ENCODE data around the gene PC.
A peak's percentile ranks its signal among the peaks of the same experiment; 100 is the strongest.
"Not testable (repeated sequence)": the region's sequence is repeated elsewhere in the genome, so short reads cannot be mapped to it uniquely, and the experiment has no call there.

Gene PC

GRCh38 chr11:66978717-66979116 lies 20.5 kb upstream of the PC start:
- DNase-seq (ENCODE audit: low read depth) = no peak

- DNase-seq (ENCODE audit: low read depth) = no peak
Observed at GRCh38 chr11:66978229-66978628, 20.0 kb upstream of the PC start.

GRCh38 chr11:66976925-66977324 lies 18.7 kb upstream of the PC start:
- DNase-seq (ENCODE audit: low read depth) = no peak

- DNase-seq (ENCODE audit: low read depth) = no peak
Observed at GRCh38 chr11:66976028-66976467, 17.9 kb upstream of the PC start.

- no peak for DNase-seq (ENCODE audit: low read depth)
Observed at GRCh38 chr11:66975405-66976027, 17.3 kb upstream of the PC start.

- no peak for DNase-seq (ENCODE audit: low read depth)
Observed at GRCh38 chr11:66974724-66975404, 16.7 kb upstream of the PC start, which contains the start of gene C11orf86. C11orf86 (plus strand) TSS chr11:66975304; CDS start chr11:66975363, 59 bp downstream.

GRCh38 chr11:66973956-66974580 lies 15.9 kb upstream of the PC start:
- no peak for DNase-seq (ENCODE audit: low read depth)

- no peak for DNase-seq (ENCODE audit: low read depth)
Observed at GRCh38 chr11:66971488-66971887, 13.3 kb upstream of the PC start.

GRCh38 chr11:66970807-66971442 lies 12.7 kb upstream of the PC start:
- DNase-seq (ENCODE audit: low read depth) = peak; percentile 100

GRCh38 chr11:66970371-66970806 lies 12.2 kb upstream of the PC start:
- no peak for DNase-seq (ENCODE audit: low read depth)

- DNase-seq (ENCODE audit: low read depth) = peak; percentile 72
Observed at GRCh38 chr11:66969584-66970225, 11.5 kb upstream of the PC start.

- DNase-seq (ENCODE audit: low read depth) = peak; percentile 93
Observed at GRCh38 chr11:66967670-66968425, 9.7 kb upstream of the PC start.

GRCh38 chr11:66966351-66966750 lies 8.2 kb upstream of the PC start:
- no peak for DNase-seq (ENCODE audit: low read depth)

GRCh38 chr11:66964495-66964894 lies 6.3 kb upstream of the PC start:
- no peak for DNase-seq (ENCODE audit: low read depth)

- no peak for DNase-seq (ENCODE audit: low read depth)
Observed at GRCh38 chr11:66962801-66963200, 4.6 kb upstream of the PC start.

GRCh38 chr11:66962247-66962646 lies 4.1 kb upstream of the PC start:
- DNase-seq (ENCODE audit: low read depth) = no peak

- not testable (repeated sequence) for DNase-seq (ENCODE audit: low read depth)
Observed at GRCh38 chr11:66961691-66962213, 3.6 kb upstream of the PC start.

GRCh38 chr11:66958956-66959274 lies 732 bp upstream of the PC start:
- DNase-seq (ENCODE audit: low read depth) = no peak

GRCh38 chr11:66957971-66958231 lies 282 bp downstream of the PC start:
- DNase-seq (ENCODE audit: low read depth) = no peak

GRCh38 chr11:66956689-66957290 lies 1.4 kb downstream of the PC start:
- no peak for DNase-seq (ENCODE audit: low read depth)

Data from stromal cell of bone marrow (primary cell).